HCT116 (cell line): Measurements from ENCODE around the gene KERA. TPM values are rescaled to one million over a fixed set of nuclear protein-coding genes. Genes with fewer than 3 reads are reported as not detected.

Source experiments
- ATAC-seq: fragments of 200-7000 bp; cut with Tn5 transposase; 2 replicates; pipeline ENCODE4 v1.9.1; 2020; ENCODE audit warnings: mild to moderate bottlenecking, moderate library complexity
- BruUV-seq: library from RNA; stranded (reverse); fragments of 400-500 nt; replicated peaks from 2 replicates; lab custom pipeline; 2021; lab: Mats Ljungman, UMichigan
- CTCF ChIA-PET: fragments of 300-600 bp; sonication (Branson Sonifier 250); formaldehyde crosslinking; loops from one replicate; lab custom pipeline; 2021; ENCODE audit warnings: antibody characterized with exemption; lab: Charles Lee
- POLR2A ChIA-PET: fragments of 300-600, 350-600 bp; sonication (Branson Sonifier 250); formaldehyde crosslinking; loops from one replicate; lab custom pipeline; 2021; ENCODE audit warnings: antibody characterized with exemption; lab: Charles Lee
- RAD21 ChIA-PET, 2 experiments: fragments of 300-600 bp; sonication (Branson Sonifier 250); formaldehyde crosslinking; loops; one replicate each; lab custom pipeline; 2023; ENCODE audit warnings: low total read pairs in 2 of 2; ENCODE audit not compliant: uncharacterized antibody in 2 of 2, unreplicated experiment in 2 of 2, low non-redundant PET in 1 of 2; lab: Charles Lee
- DNase-seq: peaks from one replicate; pipeline ENCODE4 v3.0.0-alpha.2; 2010; ENCODE audit warnings: low read depth, low spot score
- H2AFZ ChIP-seq: fragments of 200-600 bp; shearing (Covaris generic), sonication (generic); 2 replicates; pipeline ENCODE4 v1.6.1; 2017; ENCODE audit warnings: low read depth, mixed run types, mixed read lengths, antibody characterized with exemption, low read length; ENCODE audit not compliant: poor library complexity, severe bottlenecking
- H3K27ac ChIP-seq: 2 replicates; pipeline ENCODE4 v1.5.1; 2012; ENCODE audit warnings: low read depth, low read length
- H3K27me3 ChIP-seq: fragments of 200-600 bp; sonication (generic); 2 replicates; pipeline ENCODE4 v1.6.1; 2016; ENCODE audit warnings: mixed run types, low read length, mixed read lengths; ENCODE audit not compliant: insufficient read depth
- H3K36me3 ChIP-seq, 2 experiments: fragments of 200-500 bp in 1 of 2; fragments of 200-600 bp in 1 of 2; sonication (Bioruptor generic) in 1 of 2; sonication (generic) in 1 of 2; 2 replicates each; pipeline versions ENCODE4 v1.5.1 to v1.6.1; 2014 to 2016; ENCODE audit warnings: low read length in 2 of 2, inconsistent platforms in 1 of 2, mixed read lengths in 1 of 2, mixed run types in 1 of 2; ENCODE audit not compliant: insufficient read depth in 2 of 2, control insufficient read depth in 1 of 2
- H3K4me1 ChIP-seq, 2 experiments: fragments of 200-600 bp in 1 of 2; sonication (generic) in 1 of 2; 2 replicates each; pipeline versions ENCODE4 v1.5.1 to v1.6.1; 2012 to 2017; ENCODE audit warnings: low read length in 2 of 2, inconsistent platforms in 1 of 2, mild to moderate bottlenecking in 1 of 2, mixed read lengths in 1 of 2, mixed run types in 1 of 2, moderate library complexity in 1 of 2; ENCODE audit not compliant: insufficient read depth in 2 of 2, control insufficient read depth in 1 of 2
- H3K4me2 ChIP-seq: fragments of 200-600 bp; sonication (generic); 2 replicates; pipeline ENCODE4 v1.6.1; 2017; ENCODE audit warnings: mixed run types, low read length, mixed read lengths
- H3K4me3 ChIP-seq, 2 experiments: fragments of 200-600 bp in 1 of 2; sonication (generic) in 1 of 2; replicated peaks in 1 of 2; 2 replicates each; pipeline ENCODE4 v1.5.1; 2011 to 2016; ENCODE audit warnings: low read length in 2 of 2, control low read depth in 1 of 2, low read depth in 1 of 2, mild to moderate bottlenecking in 1 of 2, mixed read lengths in 1 of 2, mixed run types in 1 of 2
- H3K79me2 ChIP-seq: fragments of 200-600 bp; sonication (generic); 2 replicates; pipeline ENCODE4 v1.6.1; 2017; ENCODE audit warnings: mild to moderate bottlenecking, mixed run types, low read length, moderate library complexity, mixed read lengths; ENCODE audit not compliant: insufficient read depth
- H3K9ac ChIP-seq: fragments of 200-600 bp; sonication (generic); 2 replicates; pipeline ENCODE4 v1.6.1; 2016; ENCODE audit warnings: low read length, mixed read lengths
- H3K9me2 ChIP-seq: fragments of 200-600 bp; sonication (generic), shearing (Covaris generic); 2 replicates; pipeline ENCODE4 v1.6.1; 2017; ENCODE audit warnings: mixed run types, mild to moderate bottlenecking, moderate library complexity; ENCODE audit not compliant: insufficient read depth
- H3K9me3 ChIP-seq, 2 experiments: fragments of 200-500 bp in 1 of 2; fragments of 200-600 bp in 1 of 2; sonication (Bioruptor generic) in 1 of 2; sonication (generic) in 1 of 2; 2 replicates each; pipeline ENCODE4 v1.6.1; 2014 to 2017; ENCODE audit warnings: low read length in 2 of 2, mixed read lengths in 2 of 2, inconsistent platforms in 1 of 2, low read depth in 1 of 2, mild to moderate bottlenecking in 1 of 2, mixed run types in 1 of 2, moderate library complexity in 1 of 2; ENCODE audit not compliant: control insufficient read depth in 1 of 2, insufficient read depth in 1 of 2
- H4K20me1 ChIP-seq: fragments of 200-600 bp; sonication (generic), shearing (Covaris generic); 2 replicates; pipeline ENCODE4 v1.6.1; 2017; ENCODE audit warnings: mixed run types, mild to moderate bottlenecking, moderate library complexity; ENCODE audit not compliant: insufficient read depth
- CBX3 ChIP-seq: IDR thresholded peaks from 2 replicates; pipeline ENCODE4 v1.6.1; 2012; ENCODE audit warnings: low read depth
- CEBPB ChIP-seq: IDR thresholded peaks from 2 replicates; pipeline ENCODE4 v1.6.1; 2012; ENCODE audit warnings: low read depth
- EGR1 ChIP-seq: IDR thresholded peaks from 2 replicates; pipeline ENCODE4 v1.6.1; 2012; ENCODE audit warnings: low read depth
- ELF1 ChIP-seq: IDR thresholded peaks from 2 replicates; pipeline ENCODE4 v1.6.1; 2012; ENCODE audit warnings: low read depth, borderline replicate concordance
- EZH2phosphoT487 ChIP-seq: fragments of 200-600 bp; IDR thresholded peaks from 2 replicates; pipeline ENCODE4 v1.6.1; 2018; ENCODE audit warnings: antibody characterized with exemption, borderline replicate concordance
- FOSL1 ChIP-seq: IDR thresholded peaks from 2 replicates; pipeline ENCODE4 v1.6.1; 2012; ENCODE audit warnings: low read depth
- JUND ChIP-seq: IDR thresholded peaks from 2 replicates; pipeline ENCODE4 v1.6.1; 2012
- MAX ChIP-seq: IDR thresholded peaks from 2 replicates; pipeline ENCODE4 v1.6.1; 2012
- POLR2AphosphoS5 ChIP-seq: IDR thresholded peaks from 2 replicates; pipeline ENCODE4 v1.6.1; 2011; ENCODE audit warnings: mild to moderate bottlenecking, low read depth, low read length, moderate library complexity
- RAD21 ChIP-seq: IDR thresholded peaks from 2 replicates; pipeline ENCODE4 v1.6.1; 2012; ENCODE audit warnings: low read depth, mild to moderate bottlenecking
- REST ChIP-seq: IDR thresholded peaks from 2 replicates; pipeline ENCODE4 v1.6.1; 2012; ENCODE audit warnings: low read depth
- SIN3A ChIP-seq: IDR thresholded peaks from 2 replicates; pipeline ENCODE4 v1.6.1; 2012; ENCODE audit warnings: low read depth
- SP1 ChIP-seq: IDR thresholded peaks from 2 replicates; pipeline ENCODE4 v1.6.1; 2012; ENCODE audit warnings: low read depth
- TCF7L2 ChIP-seq: IDR thresholded peaks from 2 replicates; pipeline ENCODE4 v1.7.0; 2011; ENCODE audit warnings: borderline replicate concordance, inconsistent platforms; ENCODE audit not compliant: insufficient read depth, insufficient read length; ENCODE audit errors: extremely low read depth
- YY1 ChIP-seq: IDR thresholded peaks from 2 replicates; pipeline ENCODE4 v1.6.1; 2011; ENCODE audit warnings: low read length, low read depth, moderate library complexity, mild to moderate bottlenecking; ENCODE audit not compliant: insufficient replicate concordance; ENCODE audit errors: extremely low read depth
- ZBTB33 ChIP-seq: IDR thresholded peaks from 2 replicates; pipeline ENCODE4 v1.6.1; 2011; ENCODE audit warnings: mild to moderate bottlenecking, low read length, moderate library complexity; ENCODE audit not compliant: insufficient replicate concordance; ENCODE audit errors: extremely low read depth
- ZFX ChIP-seq: fragments of 450-650 bp; IDR thresholded peaks from 2 replicates; pipeline ENCODE4 v1.6.1; 2017
- intact Hi-C: fragments of 100-400 bp; cut with micrococcal nuclease; formaldehyde crosslinking; loops from 2 replicates; pipeline ENCODE4 v1.10.0; 2022
- total RNA-seq: library from RNA; stranded (reverse); gene quantifications from one replicate; pipeline ENCODE4 v1.2.1, GENCODE V29; 2021; ENCODE audit not compliant: unreplicated experiment

The KERA gene
- total RNA-seq, 1 experiment from 2014 or later: not detected

GRCh38 chr12:91094032-91094662 is 36.3 kb upstream of the KERA start:
- intact Hi-C loops: no loop called here
- no peaks in the 10 kb centered on the region for H3K27me3 ChIP-seq
- BruUV-seq: no TSS peak
- H3K9me3 ChIP-seq: peaks cover 0 to 5% of the 10 kb centered on the region in 2 experiments; a peak in 1 of 4 replicates
- H3K36me3 ChIP-seq: no peaks in the 10 kb centered on the region
- H2AFZ ChIP-seq: peak overlapping the region; percentile 18
- no peaks in the 10 kb centered on the region for H4K20me1 ChIP-seq
- CTCF ChIA-PET: no interaction called here
- no peak overlapping the region for H3K4me3 ChIP-seq
- DNase-seq: no peak
- peaks cover 4 to 9% of the 10 kb centered on the region in 2 experiments; a peak in 3 of 4 replicates for H3K4me1 ChIP-seq
- POLR2A ChIA-PET: no interaction called here
- H3K4me2 ChIP-seq: no peak overlapping the region
- no peaks in the 10 kb centered on the region for H3K79me2 ChIP-seq
- TF ChIP-seq ELF1 (no peak), FOSL1 (no peak), CBX3 (no peak), SIN3A (no peak), SP1 (no peak), MAX (no peak), POLR2AphosphoS5 (no peak), ZBTB33 (no peak), REST (no peak), JUND (no peak), YY1 (no peak), TCF7L2 (no peak), EZH2phosphoT487 (no peak), RAD21 (no peak), ZFX (no peak), CEBPB (no peak), EGR1 (no peak)
- no peaks in the 10 kb centered on the region for H3K9me2 ChIP-seq
- no peak for ATAC-seq
- RAD21 ChIA-PET: no interaction called here
- H3K27ac ChIP-seq: no peak overlapping the region
- no peak overlapping the region for H3K9ac ChIP-seq
